Hepatic stellate cell (primary cell): ENCODE measurements around the gene MYH7B.

ENCODE experiments used
- DNase-seq: peaks from one replicate; pipeline ENCODE4 v3.0.0; 2011; ENCODE audit warnings: low spot score

Gene MYH7B

GRCh38 chr20:34955231-34956040 lies at the start of gene MYH7B, which contains the start of gene GSS:
Gene MYH7B (plus strand): TSS chr20:34955868. CDS start chr20:34978006, 22,138 bp downstream.
Gene GSS (minus strand): TSS chr20:34955806. CDS start chr20:34951852, 3,954 bp downstream.
- DNase-seq: peak; percentile 98

- DNase-seq: peak; percentile 89
These were observed 47.8 kb upstream of the MYH7B start for GRCh38 chr20:34907616-34908469.

DNA sequence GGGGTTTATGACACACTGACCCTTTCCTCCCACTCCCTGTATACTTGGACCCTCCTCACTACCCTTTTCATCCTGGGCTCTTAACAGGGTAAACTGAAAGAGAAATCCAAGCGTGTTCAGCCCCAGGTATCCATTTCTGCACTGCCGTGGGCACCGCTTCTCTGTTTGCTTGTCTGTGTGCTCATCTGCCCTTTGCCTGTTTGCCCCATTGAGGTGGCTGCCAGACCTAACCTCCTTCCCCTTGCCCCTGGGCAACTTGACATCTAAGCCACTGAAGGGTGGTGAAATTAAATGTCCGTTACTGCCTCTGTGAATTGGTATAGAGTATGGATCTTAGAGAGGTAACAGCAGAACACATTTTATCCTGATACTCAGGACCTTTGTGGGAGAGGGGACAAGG lies 40.5 kb upstream of the MYH7B start:
- no peak for DNase-seq

- DNase-seq: no peak
These were observed 39.8 kb upstream of the MYH7B start for GRCh38 chr20:34915749-34916455.

- no peak for DNase-seq
These were observed 38.8 kb upstream of the MYH7B start for GRCh38 chr20:34916774-34917354.

- no peak for DNase-seq
These were observed 35.6 kb upstream of the MYH7B start for GRCh38 chr20:34920055-34920454.

DNA sequence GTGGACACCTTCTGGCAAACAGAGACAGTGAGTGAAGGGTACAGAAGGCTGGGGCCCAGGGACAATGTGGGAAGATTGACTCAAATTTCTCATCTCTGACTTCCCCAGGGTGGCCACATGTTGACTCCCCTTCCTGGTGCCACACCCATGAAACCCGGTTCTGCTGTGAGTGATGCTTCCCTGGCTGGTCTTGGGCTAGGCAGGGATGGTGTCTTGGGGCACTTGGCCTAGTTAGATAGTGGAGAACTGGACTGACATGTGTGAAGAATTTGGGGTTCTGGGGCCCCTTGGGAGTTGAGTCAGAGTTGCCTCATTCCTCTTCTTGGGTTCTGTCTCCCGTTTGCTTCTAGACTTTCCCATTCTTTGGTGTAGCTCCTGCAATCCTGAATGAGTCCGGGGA lies 34.2 kb upstream of the MYH7B start:
- no peak for DNase-seq

DNA sequence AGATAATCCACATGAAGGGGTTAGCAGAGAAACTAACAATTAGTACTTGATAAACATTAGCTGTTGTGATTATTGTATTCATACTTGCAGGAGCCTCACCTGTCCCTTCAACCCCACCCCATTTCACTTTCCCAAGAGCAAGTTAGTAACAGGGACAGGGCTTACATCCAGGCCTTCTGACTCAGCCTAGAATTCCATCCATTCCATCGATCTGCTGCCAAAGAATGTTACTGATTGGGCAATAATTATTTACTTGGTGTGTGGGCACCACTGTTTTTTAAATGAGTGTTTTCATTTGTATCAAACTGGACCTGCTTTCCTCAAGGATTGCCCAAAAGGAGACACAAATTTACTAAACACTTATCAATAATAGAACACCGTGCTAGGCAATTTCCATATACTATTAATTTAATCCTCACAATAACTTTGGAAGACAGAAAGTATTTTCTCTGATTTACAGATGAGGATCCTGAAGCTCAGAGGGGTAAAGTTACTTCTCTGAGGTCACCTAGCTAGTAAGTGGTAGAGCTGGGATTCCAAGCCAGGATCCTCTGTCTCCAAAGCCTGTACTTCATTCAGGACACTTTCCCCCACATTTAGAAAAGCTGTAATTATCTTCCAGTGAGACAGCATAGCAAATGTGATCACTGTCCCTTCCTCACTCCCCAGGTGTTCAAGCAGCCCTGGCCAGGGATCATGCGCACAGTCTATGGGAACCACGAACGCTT lies 32.9 kb upstream of the MYH7B start:
- peak; percentile 78 for DNase-seq

DNA sequence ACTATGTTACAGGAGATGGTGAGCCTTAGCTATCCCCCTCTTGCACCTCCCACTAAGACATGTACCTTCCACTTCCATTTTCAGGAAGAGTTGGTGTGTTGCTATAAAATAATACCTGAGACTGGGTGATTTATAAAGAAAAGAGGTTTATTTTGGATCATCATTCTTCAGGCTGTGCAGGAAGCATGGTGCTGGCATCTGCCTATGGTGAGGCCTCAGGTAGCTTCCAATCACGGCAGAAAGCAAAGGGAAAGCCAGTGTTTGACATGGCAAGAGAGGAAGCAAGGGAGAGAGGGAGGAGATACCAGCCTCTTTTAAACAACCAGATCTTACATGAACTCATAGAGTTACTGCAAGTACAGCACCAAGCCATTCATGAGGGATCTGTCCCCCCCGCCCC lies 32.3 kb upstream of the MYH7B start:
- no peak for DNase-seq

DNA sequence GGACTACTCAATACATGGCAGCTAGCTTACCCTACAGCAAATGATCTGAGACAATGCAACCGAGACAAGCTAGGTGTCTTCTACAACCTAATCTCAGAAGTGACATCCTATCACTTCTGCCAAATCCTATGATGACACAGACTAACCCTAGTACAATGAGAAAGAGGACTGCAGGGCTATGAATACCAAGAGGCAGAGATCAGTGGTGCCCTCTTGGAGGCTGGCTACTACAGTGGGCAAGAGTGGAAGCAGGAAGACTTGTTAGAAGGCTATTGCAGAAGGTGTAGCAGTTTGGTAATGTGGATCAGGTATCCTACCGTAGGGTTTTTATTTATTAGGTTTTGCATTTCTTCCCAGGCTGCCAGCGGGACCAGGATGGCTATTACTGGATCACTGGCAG lies 30.3 kb upstream of the MYH7B start:
- no peak for DNase-seq

- DNase-seq: no peak
These were observed 29.7 kb upstream of the MYH7B start for GRCh38 chr20:34925981-34926380.

DNA sequence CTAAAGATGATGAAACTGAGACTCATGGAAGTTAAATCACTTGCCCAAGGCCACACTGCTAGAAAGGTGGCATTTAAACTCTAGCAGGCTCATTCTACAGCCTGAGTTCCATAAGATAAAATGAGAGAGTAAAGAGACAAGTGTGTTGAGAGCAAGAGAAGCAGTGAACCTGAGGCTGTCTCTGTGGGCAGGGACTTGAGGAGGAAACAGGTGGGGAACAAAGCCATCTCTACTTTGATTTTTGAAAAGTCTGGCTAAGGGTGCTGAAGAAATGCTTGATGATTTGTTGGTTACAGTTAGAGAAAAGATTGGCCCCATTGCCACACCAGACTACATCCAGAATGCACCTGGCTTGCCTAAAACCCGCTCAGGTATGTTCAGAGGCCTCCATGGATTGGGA lies 29.1 kb upstream of the MYH7B start:
- DNase-seq: no peak

DNA sequence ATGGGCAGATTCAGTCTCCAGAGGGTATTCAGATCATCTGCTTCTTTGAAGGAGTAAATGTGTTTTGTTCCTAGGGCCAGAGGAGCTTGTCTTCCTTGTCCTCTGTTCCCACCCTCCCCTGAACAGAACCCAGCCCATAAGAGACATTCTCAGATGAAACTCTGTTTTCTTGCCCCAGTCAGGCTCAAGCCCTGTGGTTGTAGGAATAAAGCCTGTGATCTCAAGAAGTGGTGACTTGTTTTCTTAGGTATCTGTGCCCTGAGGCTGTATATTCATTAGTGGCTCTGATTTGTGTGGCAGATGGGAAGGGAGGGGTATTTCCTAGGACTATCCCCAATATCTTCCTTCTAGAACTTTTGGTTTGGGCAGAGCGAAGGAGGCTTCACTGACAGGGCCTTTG lies 27.9 kb upstream of the MYH7B start:
- no peak for DNase-seq

DNA sequence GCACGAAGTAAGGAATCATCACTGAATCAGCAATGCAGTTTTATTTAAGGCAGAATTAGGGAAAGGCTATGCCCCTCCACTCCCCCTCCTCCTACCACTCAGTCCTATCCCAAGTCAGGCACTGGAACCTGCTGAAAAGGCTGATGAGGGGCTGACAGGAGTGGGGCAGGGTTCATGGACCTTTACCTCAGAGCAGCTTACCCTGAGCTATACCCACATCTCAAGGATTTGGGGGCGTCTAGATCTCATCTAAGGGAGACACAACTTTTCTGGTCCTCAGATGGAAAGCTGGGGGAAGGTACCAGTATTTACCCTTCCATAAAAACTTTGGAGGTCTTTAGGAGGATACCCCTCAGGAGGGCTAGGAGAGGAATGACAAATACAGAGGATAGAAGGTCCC lies 27.3 kb upstream of the MYH7B start:
- DNase-seq: no peak

- DNase-seq: no peak
These were observed 23.9 kb upstream of the MYH7B start for GRCh38 chr20:34931771-34932170.

DNA sequence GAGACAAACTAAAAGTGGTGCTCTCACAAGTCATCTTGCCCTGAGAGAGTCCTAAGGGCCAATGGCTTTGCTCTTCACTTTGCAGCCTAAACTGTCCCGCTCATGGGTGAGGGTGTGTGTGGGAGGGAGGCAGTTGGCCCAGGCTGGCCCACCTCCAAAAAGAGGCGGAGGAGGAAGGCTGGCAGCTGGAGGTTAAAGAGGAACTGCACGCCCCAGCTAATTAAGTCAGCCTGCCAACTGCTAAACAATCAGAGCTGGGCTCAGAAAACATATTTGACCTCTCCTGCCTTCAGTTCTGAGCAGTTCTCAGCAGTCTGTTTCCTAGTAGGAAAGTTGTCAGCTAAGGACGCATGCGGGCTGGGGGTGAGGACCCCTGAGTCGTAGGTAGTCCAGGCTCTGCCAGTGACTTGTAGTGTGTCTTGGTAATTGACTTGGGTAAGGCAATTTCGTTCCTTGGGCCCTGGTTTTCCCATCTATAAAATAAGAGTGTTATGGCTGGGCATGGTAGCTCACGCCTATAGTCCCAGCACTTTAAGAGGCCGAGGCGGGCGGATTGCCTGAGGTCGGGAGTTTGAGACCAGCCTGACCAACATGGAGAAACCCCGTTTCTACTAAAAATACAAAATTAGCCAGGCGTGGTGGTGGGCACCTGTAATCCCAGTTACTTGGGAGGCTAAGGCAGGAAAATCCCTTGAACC lies 17.1 kb upstream of the MYH7B start:
- DNase-seq: no peak

GRCh38 chr20:34940081-34940481 lies 15.6 kb upstream of the MYH7B start:
- no peak for DNase-seq

GRCh38 chr20:34941226-34941625 lies 14.4 kb upstream of the MYH7B start:
- no peak for DNase-seq

DNA sequence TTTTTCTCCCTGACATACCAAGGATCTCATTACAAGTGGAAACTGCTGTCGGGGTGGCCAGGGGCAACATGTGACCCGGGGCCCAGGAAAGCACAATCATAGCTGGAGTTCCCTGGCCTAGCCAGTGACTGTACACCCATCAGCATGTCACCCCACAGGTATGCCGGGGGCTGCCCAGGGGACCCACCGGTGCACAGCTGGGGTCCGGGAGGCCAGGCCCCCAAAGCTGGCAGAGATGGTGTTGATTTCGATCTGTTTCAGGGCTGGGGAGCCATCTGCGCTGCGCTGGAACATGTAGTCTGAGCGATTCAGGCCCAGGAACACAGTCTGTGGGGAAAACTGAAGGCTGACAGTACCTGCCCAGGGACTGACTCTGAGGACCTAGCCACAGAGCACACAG lies 13.4 kb upstream of the MYH7B start:
- DNase-seq: no peak

DNA sequence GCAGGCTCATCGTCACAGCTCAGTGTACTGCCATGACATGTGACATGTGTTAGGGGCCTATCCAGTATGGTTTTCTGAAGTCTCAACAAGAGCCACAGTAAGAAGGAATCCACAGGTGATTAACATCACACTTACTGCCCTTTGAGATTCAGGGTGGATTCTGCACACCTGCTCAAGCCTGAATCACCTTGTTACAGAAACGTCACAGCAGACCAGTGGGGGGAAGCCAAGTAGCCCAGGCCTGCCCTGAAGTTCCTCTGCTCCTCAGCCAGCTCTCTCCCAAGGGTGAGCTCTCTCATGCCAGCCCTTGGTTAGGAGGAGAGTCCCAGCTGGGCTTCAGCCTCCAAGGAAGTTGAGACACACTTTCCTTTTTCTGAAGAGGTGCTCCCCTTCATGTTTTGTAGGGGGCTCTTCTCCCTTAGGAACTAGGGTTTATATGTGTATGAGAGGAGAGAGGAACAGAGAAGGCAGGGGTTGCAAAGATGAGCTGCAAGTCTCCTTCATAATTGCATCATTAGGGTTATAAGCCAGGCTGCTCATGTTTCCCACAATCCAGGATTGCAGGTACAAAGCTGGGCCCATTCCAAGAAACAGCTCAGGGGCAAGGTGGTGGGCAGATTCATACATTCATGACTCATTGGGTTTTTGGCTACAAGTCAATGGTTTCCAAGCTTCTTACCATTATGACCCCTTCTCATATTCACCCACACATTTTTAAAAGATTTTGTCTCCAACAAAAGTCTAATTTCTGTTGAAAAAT lies 11.7 kb upstream of the MYH7B start:
- DNase-seq: no peak
